ENCODE data around the gene ALPP. TPM values are rescaled to one million over a fixed set of nuclear protein-coding genes. Genes with fewer than 3 reads are reported as not detected.
"Not testable (repeated sequence)": the region's sequence is repeated elsewhere in the genome, so short reads cannot be mapped to it uniquely, and the experiment has no call there.

Gene ALPP
- total and polyA plus RNA-seq, 2 donors = 0.09 to 0.32 TPM

DNA sequence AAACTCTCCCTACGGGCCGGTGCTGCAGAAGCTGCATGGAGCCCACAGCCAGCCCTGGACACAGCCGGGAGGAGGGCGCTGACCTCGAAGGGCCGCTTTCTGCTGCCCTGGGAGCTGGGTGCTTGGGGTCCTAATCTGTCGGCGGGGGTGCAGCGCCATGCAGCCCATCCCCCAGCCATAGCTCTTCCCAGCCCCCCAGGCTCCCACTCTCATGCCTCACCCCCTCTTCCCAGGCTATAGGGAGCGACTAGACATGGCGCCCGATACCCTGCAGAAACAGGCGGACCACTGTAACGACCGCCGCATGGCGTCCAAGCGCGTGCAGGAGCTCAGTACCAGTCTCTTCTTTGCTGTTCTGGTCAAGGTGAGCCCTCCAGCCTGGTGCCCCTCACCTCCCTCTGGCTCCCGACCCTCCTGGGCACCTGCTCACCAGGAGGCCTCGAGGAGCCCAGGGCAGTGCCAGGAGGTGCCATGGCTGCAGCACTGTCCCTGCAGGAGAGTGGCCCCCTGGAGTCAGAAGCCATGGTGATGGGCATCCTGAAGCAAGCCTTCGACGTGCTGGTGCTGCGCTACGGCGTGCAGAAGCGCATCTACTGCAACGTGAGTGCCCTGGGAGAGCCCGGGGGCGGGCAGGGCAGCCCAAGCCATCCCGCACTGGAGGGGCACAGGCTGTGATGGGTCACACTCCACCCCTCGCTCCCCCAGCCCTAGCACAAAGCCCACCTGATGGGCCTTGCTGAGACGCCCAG, 44.2 kb upstream of the ALPP start:
- H3K27me3 ChIP-seq (ENCODE audit: control insufficient read depth in 2 of 2, insufficient read depth in 1 of 2, low read length in 1 of 2); H3K4me1 ChIP-seq (ENCODE audit: control insufficient read depth in 2 of 2, insufficient read depth in 2 of 2, low read length in 2 of 2); H3K9me3 ChIP-seq (ENCODE audit: control insufficient read depth in 2 of 2, insufficient read depth in 1 of 2, low read length in 1 of 2); H3K4me3 ChIP-seq (ENCODE audit: low read length in 2 of 2); DNase-seq (ENCODE audit: low read depth in 6 of 9, low spot score in 9 of 9); H3K27ac ChIP-seq (ENCODE audit: low read depth in 1 of 2, low read length in 1 of 2): not testable (repeated sequence)
- H3K36me3 ChIP-seq (ENCODE audit: control insufficient read depth in 2 of 2, insufficient read depth in 2 of 2, low read length in 1 of 2) = peaks cover 6 to 35% of the 10 kb centered on the region in 2 donors
- 97% methylated on average over 30 of the region's 33 CpGs for WGBS

DNA sequence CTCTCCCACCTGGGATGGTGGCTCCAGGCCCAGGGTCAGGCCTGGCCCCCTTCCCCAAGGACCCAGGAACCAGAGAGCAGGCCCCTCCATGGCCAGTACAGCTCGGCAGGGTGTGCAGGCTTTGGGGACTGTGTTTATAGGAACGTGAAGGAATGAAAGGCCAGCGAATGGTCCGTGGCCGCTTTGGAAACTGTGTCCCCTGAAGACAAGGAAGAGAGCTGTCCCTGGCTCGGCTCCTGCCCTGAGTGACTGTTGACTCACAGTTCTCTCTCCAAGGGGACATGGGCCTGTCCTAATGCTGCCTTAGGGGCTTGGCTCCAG, 43.7 kb upstream of the ALPP start:
- 97% methylated on average over 6 of the region's 6 CpGs for WGBS
- DNase-seq (ENCODE audit: low read depth in 6 of 9, low spot score in 9 of 9); H3K4me3 ChIP-seq (ENCODE audit: low read length in 2 of 2); H3K27me3 ChIP-seq (ENCODE audit: control insufficient read depth in 2 of 2, insufficient read depth in 1 of 2, low read length in 1 of 2); H3K27ac ChIP-seq (ENCODE audit: low read depth in 1 of 2, low read length in 1 of 2); H3K4me1 ChIP-seq (ENCODE audit: control insufficient read depth in 2 of 2, insufficient read depth in 2 of 2, low read length in 2 of 2); H3K9me3 ChIP-seq (ENCODE audit: control insufficient read depth in 2 of 2, insufficient read depth in 1 of 2, low read length in 1 of 2): not testable (repeated sequence)
- peaks cover 6 to 34% of the 10 kb centered on the region in 2 donors for H3K36me3 ChIP-seq (ENCODE audit: control insufficient read depth in 2 of 2, insufficient read depth in 2 of 2, low read length in 1 of 2)

DNA sequence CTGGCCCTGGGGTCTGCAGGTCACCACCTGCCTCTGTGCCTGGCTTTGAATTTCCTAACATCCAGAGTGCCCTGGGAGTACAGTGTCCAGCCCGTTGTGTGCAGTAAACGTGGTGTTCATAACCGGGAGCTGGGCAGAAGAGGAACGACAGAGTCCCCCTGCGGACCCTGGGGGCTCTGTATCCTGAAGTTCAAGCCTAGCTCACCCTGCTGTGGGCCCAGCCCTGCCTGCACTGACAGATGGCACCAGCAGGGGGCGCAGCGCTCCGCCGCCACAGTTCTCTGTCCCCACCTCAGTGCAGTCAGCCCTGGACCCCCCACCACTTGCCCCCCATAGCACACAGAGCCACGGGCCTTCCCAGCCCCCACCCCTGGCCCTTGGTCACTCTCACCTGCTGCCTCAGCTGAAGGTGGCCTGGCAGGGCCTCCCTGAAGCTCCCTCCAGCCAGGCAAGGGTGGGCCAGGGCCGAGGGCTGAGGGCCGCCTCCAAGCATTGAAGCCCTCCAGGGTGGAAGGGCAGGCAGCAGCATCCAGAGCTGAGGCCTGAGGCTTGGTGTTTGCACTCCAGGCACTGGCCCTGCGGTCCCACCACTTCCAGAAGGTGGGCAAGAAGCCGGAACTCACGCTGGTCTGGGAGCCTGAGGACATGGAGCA, 43.2 kb upstream of the ALPP start:
- H3K9me3 ChIP-seq (ENCODE audit: control insufficient read depth in 2 of 2, insufficient read depth in 1 of 2, low read length in 1 of 2); H3K4me3 ChIP-seq (ENCODE audit: low read length in 2 of 2); DNase-seq (ENCODE audit: low read depth in 6 of 9, low spot score in 9 of 9); H3K27me3 ChIP-seq (ENCODE audit: control insufficient read depth in 2 of 2, insufficient read depth in 1 of 2, low read length in 1 of 2); H3K4me1 ChIP-seq (ENCODE audit: control insufficient read depth in 2 of 2, insufficient read depth in 2 of 2, low read length in 2 of 2); H3K27ac ChIP-seq (ENCODE audit: low read depth in 1 of 2, low read length in 1 of 2): not testable (repeated sequence)
- 76% methylated on average over 15 of the region's 15 CpGs for WGBS
- peaks cover 6 to 29% of the 10 kb centered on the region in 2 donors for H3K36me3 ChIP-seq (ENCODE audit: control insufficient read depth in 2 of 2, insufficient read depth in 2 of 2, low read length in 1 of 2)

DNA sequence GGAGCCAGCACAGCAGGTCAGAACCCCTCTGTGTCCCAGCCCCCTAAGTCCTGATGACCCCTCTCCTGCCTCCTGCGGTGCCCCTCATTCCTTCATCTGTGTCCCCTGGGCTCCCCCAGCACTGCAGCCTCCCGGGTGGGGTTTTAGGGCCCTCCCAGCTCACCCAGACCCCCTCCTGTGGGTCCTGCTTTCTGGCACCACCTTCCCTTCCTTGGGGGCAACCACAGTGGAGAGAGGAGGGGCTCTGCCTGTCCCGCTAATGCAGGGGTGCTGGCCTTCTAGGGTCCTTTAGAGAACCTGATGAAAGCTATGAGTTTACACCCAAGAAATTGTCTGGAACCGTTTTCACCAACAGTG, 42.7 kb upstream of the ALPP start:
- no peak overlapping the region for H3K4me3 ChIP-seq (ENCODE audit: low read length in 2 of 2)
- H3K4me1 ChIP-seq (ENCODE audit: control insufficient read depth in 2 of 2, insufficient read depth in 2 of 2, low read length in 2 of 2) = peaks cover 0 to 4% of the 10 kb centered on the region in 2 donors
- H3K9me3 ChIP-seq (ENCODE audit: control insufficient read depth in 2 of 2, insufficient read depth in 1 of 2, low read length in 1 of 2) = no peaks in the 10 kb centered on the region
- 98% methylated on average over 4 of the region's 4 CpGs for WGBS
- no peaks in the 10 kb centered on the region for H3K27me3 ChIP-seq (ENCODE audit: control insufficient read depth in 2 of 2, insufficient read depth in 1 of 2, low read length in 1 of 2)
- peaks cover 6 to 25% of the 10 kb centered on the region in 2 donors for H3K36me3 ChIP-seq (ENCODE audit: control insufficient read depth in 2 of 2, insufficient read depth in 2 of 2, low read length in 1 of 2)
- no peak for DNase-seq (ENCODE audit: low read depth in 6 of 9, low spot score in 9 of 9)
- no peak overlapping the region for H3K27ac ChIP-seq (ENCODE audit: low read depth in 1 of 2, low read length in 1 of 2)

DNA sequence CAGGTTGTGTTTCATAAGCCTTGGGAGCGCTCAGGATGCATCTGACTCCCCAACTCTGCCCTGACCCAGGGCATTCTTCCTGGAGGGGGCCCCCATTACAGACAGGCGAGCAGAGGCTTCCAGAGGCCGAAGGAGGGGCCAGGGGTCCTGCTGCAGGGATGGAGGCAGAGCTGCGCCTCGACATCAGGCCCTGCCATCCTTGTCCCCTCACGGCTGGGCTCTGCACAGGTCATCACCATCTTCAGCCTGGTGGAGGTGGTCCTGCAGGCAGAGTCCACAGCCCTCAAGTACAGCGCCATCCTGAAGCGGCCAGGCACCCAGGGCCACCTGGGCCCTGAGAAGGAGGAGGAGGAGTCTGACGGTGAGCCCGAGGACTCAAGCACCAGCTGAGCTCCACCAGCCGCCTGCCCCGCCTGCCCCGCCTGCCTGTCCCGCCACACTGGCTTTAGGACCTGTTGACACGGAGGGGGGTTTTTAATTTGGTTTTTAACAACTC, 42.3 kb upstream of the ALPP start:
- Histone ChIP-seq H3K4me1 (ENCODE audit: control insufficient read depth in 2 of 2, insufficient read depth in 2 of 2, low read length in 2 of 2) (peaks cover 0 to 4% of the 10 kb centered on the region in 2 donors), H3K9me3 (ENCODE audit: control insufficient read depth in 2 of 2, insufficient read depth in 1 of 2, low read length in 1 of 2) (no peaks in the 10 kb centered on the region), H3K36me3 (ENCODE audit: control insufficient read depth in 2 of 2, insufficient read depth in 2 of 2, low read length in 1 of 2) (peaks cover 6 to 25% of the 10 kb centered on the region in 2 donors), H3K27ac (ENCODE audit: low read depth in 1 of 2, low read length in 1 of 2) (no peak overlapping the region), H3K27me3 (ENCODE audit: control insufficient read depth in 2 of 2, insufficient read depth in 1 of 2, low read length in 1 of 2) (no peaks in the 10 kb centered on the region), H3K4me3 (ENCODE audit: low read length in 2 of 2) (no peak overlapping the region)
- no peak for DNase-seq (ENCODE audit: low read depth in 6 of 9, low spot score in 9 of 9)
- WGBS = 96% methylated on average over 15 of the region's 15 CpGs

DNA sequence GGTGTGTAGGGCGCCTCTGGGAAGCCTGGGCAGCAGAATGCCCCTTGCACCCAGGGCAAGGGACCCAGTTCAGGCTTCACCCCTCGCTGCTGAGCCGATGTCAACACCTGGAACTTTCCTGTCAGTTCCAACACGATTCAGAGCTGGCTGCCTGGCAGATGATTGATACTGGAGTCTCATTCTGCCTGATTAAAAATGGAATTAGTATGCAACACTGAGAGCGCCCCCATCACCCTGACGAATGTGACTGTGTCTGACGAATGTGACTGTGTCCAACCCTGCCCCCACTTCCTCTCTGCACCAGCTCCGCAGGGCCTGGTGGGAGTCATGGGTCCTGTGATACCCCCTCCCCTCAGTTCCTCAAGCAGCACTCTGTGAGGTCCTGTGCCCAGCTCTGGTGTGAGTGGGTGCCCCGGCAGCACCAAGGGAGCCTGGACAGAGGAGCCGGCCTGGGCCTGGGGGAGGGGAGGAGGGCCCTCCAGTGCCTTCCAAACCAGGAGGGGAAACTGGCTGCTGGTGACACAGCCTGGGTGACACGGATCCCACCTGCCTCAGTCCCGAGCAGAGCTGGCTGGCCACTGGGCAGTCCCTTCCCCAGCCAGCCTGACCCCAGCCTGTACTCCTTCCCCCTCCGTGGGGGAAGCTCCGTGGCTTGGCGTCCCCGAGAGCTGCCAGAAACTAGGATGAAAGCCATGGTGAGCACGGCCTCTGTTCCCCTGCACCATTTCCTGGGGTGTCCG, 41.4 kb upstream of the ALPP start:
- no peak overlapping the region for H3K4me3 ChIP-seq (ENCODE audit: low read length in 2 of 2)
- H3K9me3 ChIP-seq (ENCODE audit: control insufficient read depth in 2 of 2, insufficient read depth in 1 of 2, low read length in 1 of 2) = no peaks in the 10 kb centered on the region
- H3K27ac ChIP-seq (ENCODE audit: low read depth in 1 of 2, low read length in 1 of 2) = no peak overlapping the region
- 94% methylated on average over 18 of the region's 18 CpGs for WGBS
- peaks cover 6 to 29% of the 10 kb centered on the region in 2 donors for H3K36me3 ChIP-seq (ENCODE audit: control insufficient read depth in 2 of 2, insufficient read depth in 2 of 2, low read length in 1 of 2)
- H3K4me1 ChIP-seq (ENCODE audit: control insufficient read depth in 2 of 2, insufficient read depth in 2 of 2, low read length in 2 of 2) = peaks cover 0 to 4% of the 10 kb centered on the region in 2 donors
- no peak for DNase-seq (ENCODE audit: low read depth in 6 of 9, low spot score in 9 of 9)
- no peaks in the 10 kb centered on the region for H3K27me3 ChIP-seq (ENCODE audit: control insufficient read depth in 2 of 2, insufficient read depth in 1 of 2, low read length in 1 of 2)

DNA sequence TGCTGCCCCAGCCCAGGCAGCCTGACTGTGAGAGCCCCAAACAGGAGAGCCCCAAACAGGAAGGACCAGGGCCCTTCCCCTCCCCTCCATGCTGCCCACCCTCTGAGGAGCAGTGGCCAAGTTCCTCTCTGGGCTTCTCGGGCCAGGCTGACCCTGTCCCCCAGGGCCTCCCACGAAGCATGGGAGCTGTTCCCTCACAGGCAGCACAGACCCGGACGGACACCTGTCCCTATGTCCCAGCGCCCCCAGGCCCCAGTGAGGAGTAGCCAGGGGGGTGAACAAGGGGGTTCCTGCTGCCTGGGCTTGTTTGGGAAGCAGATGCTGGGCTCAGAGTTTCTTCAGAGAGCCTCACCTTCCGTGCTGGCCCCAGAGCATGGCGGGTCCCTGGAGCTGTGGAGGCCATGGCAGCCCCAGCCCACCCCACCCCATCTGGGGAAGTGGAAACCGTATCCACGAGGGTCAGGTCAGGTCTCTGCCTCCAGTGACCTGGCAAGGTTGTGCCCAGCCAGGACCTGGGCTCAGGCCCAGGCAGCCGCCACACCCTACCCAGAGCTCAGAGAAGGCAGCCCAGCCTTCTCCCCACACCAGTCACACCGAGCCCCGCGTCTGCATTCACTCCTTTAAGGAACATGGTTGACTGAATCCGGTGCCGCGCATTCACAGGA, 40.3 kb upstream of the ALPP start:
- DNase-seq (ENCODE audit: low read depth in 6 of 9, low spot score in 9 of 9) = not testable (repeated sequence)
- WGBS = 92% methylated on average over 9 of the region's 16 CpGs
- H3K36me3 ChIP-seq (ENCODE audit: control insufficient read depth in 2 of 2, insufficient read depth in 2 of 2, low read length in 1 of 2) = peaks cover 6 to 29% of the 10 kb centered on the region in 2 donors

DNA sequence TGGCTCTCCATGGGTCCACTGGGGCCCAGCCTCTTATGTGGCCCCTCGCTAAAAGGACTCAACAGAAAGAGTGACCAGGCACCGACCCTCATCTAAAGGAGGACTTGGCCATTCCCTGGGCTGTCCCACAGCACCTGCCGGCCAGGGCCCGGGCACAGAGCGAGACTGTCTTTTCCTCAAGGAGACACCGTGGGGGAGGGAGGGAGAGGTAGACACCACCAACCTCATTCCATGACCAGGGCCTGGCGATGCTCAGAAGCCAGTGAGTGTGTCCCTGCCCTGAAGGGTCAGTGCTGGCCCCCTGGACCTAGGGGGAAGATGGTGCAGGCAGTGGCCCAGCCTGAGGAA, 39.8 kb upstream of the ALPP start:
- no peak overlapping the region for H3K4me3 ChIP-seq (ENCODE audit: low read length in 2 of 2)
- no peak overlapping the region for H3K27ac ChIP-seq (ENCODE audit: low read depth in 1 of 2, low read length in 1 of 2)
- peaks cover 0 to 8% of the 10 kb centered on the region in 2 donors for H3K4me1 ChIP-seq (ENCODE audit: control insufficient read depth in 2 of 2, insufficient read depth in 2 of 2, low read length in 2 of 2)
- no peak for DNase-seq (ENCODE audit: low read depth in 6 of 9, low spot score in 9 of 9)
- WGBS = 92% methylated on average over 7 of the region's 7 CpGs
- H3K27me3 ChIP-seq (ENCODE audit: control insufficient read depth in 2 of 2, insufficient read depth in 1 of 2, low read length in 1 of 2) = peaks cover 0 to 4% of the 10 kb centered on the region in 2 donors
- no peaks in the 10 kb centered on the region for H3K9me3 ChIP-seq (ENCODE audit: control insufficient read depth in 2 of 2, insufficient read depth in 1 of 2, low read length in 1 of 2)
- peaks cover 6 to 28% of the 10 kb centered on the region in 2 donors for H3K36me3 ChIP-seq (ENCODE audit: control insufficient read depth in 2 of 2, insufficient read depth in 2 of 2, low read length in 1 of 2)

More for the DNA sequence above, 40.3 kb upstream of the ALPP start:
- H3K4me3 ChIP-seq (ENCODE audit: low read length in 2 of 2); H3K27me3 ChIP-seq (ENCODE audit: control insufficient read depth in 2 of 2, insufficient read depth in 1 of 2, low read length in 1 of 2); H3K27ac ChIP-seq (ENCODE audit: low read depth in 1 of 2, low read length in 1 of 2); H3K9me3 ChIP-seq (ENCODE audit: control insufficient read depth in 2 of 2, insufficient read depth in 1 of 2, low read length in 1 of 2); H3K4me1 ChIP-seq (ENCODE audit: control insufficient read depth in 2 of 2, insufficient read depth in 2 of 2, low read length in 2 of 2): not testable (repeated sequence)
